Esophagus muscularis mucosa (tissue), 4 donors: ENCODE results near the gene MACROD2.
"Not testable (repeated sequence)": the region's sequence is repeated elsewhere in the genome, so short reads cannot be mapped to it uniquely, and the experiment has no call there.

Experiments used
- CTCF ChIP-seq, 3 experiments: fragments of 200-600 bp in 2 of 3; fragments of 450-650 bp in 1 of 3; sonication (generic) in 2 of 3; IDR thresholded peaks; one replicate each; pipeline ENCODE4 v1.5.1; 2017 to 2019; ENCODE audit warnings: antibody characterized with exemption in 3 of 3, mild to moderate bottlenecking in 2 of 3, moderate library complexity in 1 of 3
- EP300 ChIP-seq: sonication (generic); formaldehyde crosslinking; IDR thresholded peaks from one replicate; pipeline ENCODE4 v1.6.1; 2017; ENCODE audit warnings: antibody characterized with exemption
- POLR2A ChIP-seq: fragments of 450-650 bp; IDR thresholded peaks from one replicate; pipeline ENCODE4 v1.6.1; 2017; ENCODE audit warnings: antibody characterized with exemption, moderate library complexity, mild to moderate bottlenecking, low read depth
- POLR2AphosphoS5 ChIP-seq, 2 donors: sonication (generic); formaldehyde crosslinking; IDR thresholded peaks; one replicate each; pipeline ENCODE4 v1.6.1; 2017; ENCODE audit warnings: antibody characterized with exemption in 2 of 2

GRCh38 chr20:13991955-13992354, 3.4 kb upstream of the MACROD2 start:
- not testable (repeated sequence) for TF ChIP-seq CTCF (IDR thresholded peaks at IDR 0.05); EP300; POLR2A; POLR2AphosphoS5 (IDR thresholded peaks at IDR 0.05)
